Neutrophil (primary cell): ENCODE data around the gene RNF149.

Experiments
- H3K27ac ChIP-seq: fragments of 200-600 bp; sonication (generic); 2 replicates; pipeline ENCODE4 v1.5.1; 2016; ENCODE audit warnings: mild to moderate bottlenecking, moderate library complexity
- H3K27me3 ChIP-seq: fragments of 200-600 bp; sonication (generic); 2 replicates; pipeline ENCODE4 v1.6.0; 2016; ENCODE audit warnings: mild to moderate bottlenecking
- H3K36me3 ChIP-seq: fragments of 200-600 bp; sonication (generic); 2 replicates; pipeline ENCODE4 v1.5.1; 2017
- H3K4me1 ChIP-seq, 2 experiments: fragments of 200-600 bp in 1 of 2; sonication (generic) in 1 of 2; 1 replicate in 1 of 2; 2 replicates in 1 of 2; pipeline versions ENCODE4 v1.5.1 to v1.6.1; 2013 to 2016; ENCODE audit warnings: low read depth in 1 of 2, low read length in 1 of 2, mild to moderate bottlenecking in 1 of 2, moderate library complexity in 1 of 2; ENCODE audit not compliant: control insufficient read depth in 1 of 2, insufficient read depth in 1 of 2
- H3K4me3 ChIP-seq, 2 experiments: fragments of 200-600 bp in 1 of 2; sonication (generic) in 1 of 2; 1 replicate in 1 of 2; 2 replicates in 1 of 2; pipeline ENCODE4 v1.5.1; 2013 to 2016; ENCODE audit warnings: low read depth in 1 of 2, low read length in 1 of 2, mild to moderate bottlenecking in 1 of 2, moderate library complexity in 1 of 2
- H3K9me3 ChIP-seq: fragments of 200-600 bp; sonication (generic); 2 replicates; pipeline ENCODE4 v1.5.1; 2016
- CTCF ChIP-seq: fragments of 200-600 bp; sonication (generic); IDR thresholded peaks from 2 replicates; pipeline ENCODE4 v1.5.1; 2016; ENCODE audit warnings: antibody characterized with exemption

RNF149 gene

GRCh38 chr2:101339266-101339880 is 30.9 kb upstream of the RNF149 start:
- Histone ChIP-seq H3K4me3 (peak overlapping the region in 1 of 2 experiments; percentile 44), H3K9me3 (no peaks in the 10 kb centered on the region), H3K36me3 (no peaks in the 10 kb centered on the region), H3K27me3 (no peaks in the 10 kb centered on the region), H3K4me1 (peaks cover 35 to 36% of the 10 kb centered on the region in 2 experiments), H3K27ac (peak overlapping the region; percentile 84)
- no peak for TF ChIP-seq CTCF

- H3K4me1 ChIP-seq, result peaks cover 43 to 44% of the 10 kb centered on the region in 2 experiments
- H3K27me3 ChIP-seq, result no peaks in the 10 kb centered on the region
- no peak for TF ChIP-seq CTCF
- H3K36me3 ChIP-seq, result no peaks in the 10 kb centered on the region
- H3K27ac ChIP-seq, result no peak overlapping the region
- no peaks in the 10 kb centered on the region for H3K9me3 ChIP-seq
- H3K4me3 ChIP-seq, result no peak overlapping the region
Measured at GRCh38 chr2:101337877-101338276, 29.4 kb upstream of the RNF149 start.

- Histone ChIP-seq H3K4me1 (peaks cover 49 to 52% of the 10 kb centered on the region in 2 experiments), H3K9me3 (no peaks in the 10 kb centered on the region), H3K27ac (peak overlapping the region; percentile 59), H3K27me3 (no peaks in the 10 kb centered on the region), H3K4me3 (no peak overlapping the region), H3K36me3 (no peaks in the 10 kb centered on the region)
- TF ChIP-seq CTCF, result no peak
Measured at GRCh38 chr2:101332885-101333766, 24.6 kb upstream of the RNF149 start.

- Histone ChIP-seq H3K27me3 (no peaks in the 10 kb centered on the region), H3K27ac (peak overlapping the region; percentile 98), H3K9me3 (no peaks in the 10 kb centered on the region), H3K4me1 (peaks cover 68 to 72% of the 10 kb centered on the region in 2 experiments), H3K4me3 (peak overlapping the region; percentile 8 to 60), H3K36me3 (no peaks in the 10 kb centered on the region)
- TF ChIP-seq CTCF, result no peak
Measured at GRCh38 chr2:101331202-101331601, 22.7 kb upstream of the RNF149 start.

DNA sequence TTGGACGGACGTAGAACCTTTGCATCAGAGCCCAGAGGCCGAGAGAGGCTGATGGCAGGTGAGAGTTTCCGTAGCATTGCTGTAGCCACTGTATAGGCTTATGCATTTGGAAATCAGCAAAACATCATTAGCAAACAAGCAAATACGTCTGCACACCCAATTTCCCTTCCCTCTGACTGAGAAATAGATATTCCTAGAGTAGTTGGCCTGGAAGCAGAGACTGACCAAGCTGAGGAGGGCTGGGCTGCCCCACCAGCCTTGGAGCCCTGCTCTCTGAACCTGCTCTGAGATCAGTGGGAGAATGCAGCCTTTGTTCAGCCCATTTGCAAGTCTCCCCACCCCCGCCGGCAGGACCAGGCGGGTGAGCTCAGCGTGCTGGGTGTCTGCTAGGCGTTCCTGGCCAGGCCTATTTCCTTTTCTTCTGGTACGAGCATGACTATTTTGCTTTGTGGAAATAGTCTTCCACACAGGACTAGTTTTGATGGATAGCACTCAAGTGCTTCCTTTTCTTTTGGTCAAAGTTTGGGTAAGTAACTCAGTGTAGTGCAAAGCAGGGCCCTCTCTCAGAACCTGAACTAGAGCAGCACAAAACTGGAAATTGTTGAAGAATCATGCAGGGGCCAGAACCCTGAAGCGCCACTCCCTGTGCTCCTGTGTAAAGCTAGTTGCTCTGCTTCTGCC is 21.9 kb upstream of the RNF149 start:
- Histone ChIP-seq H3K36me3 (no peaks in the 10 kb centered on the region), H3K27ac (peak overlapping the region; percentile 98), H3K4me3 (peak overlapping the region; percentile 12 to 60), H3K4me1 (peaks cover 73 to 80% of the 10 kb centered on the region in 2 experiments), H3K9me3 (no peaks in the 10 kb centered on the region), H3K27me3 (no peaks in the 10 kb centered on the region)
- TF ChIP-seq CTCF, result no peak
